ENCODE data around the gene SPRED3.

The SPRED3 gene

GRCh38 chr19:38445362-38445761 lies 56.9 kb downstream of the SPRED3 start:
- DNase-seq (ENCODE audit: low spot score): no peak

GRCh38 chr19:38448225-38448624 lies 59.7 kb downstream of the SPRED3 start:
- DNase-seq (ENCODE audit: low spot score): no peak
